ENCODE measurements around the gene GPRIN3. TPM values are rescaled to one million over a fixed set of nuclear protein-coding genes. Genes with fewer than 3 reads are reported as not detected.
"Not testable (repeated sequence)": the region's sequence is repeated elsewhere in the genome, so short reads cannot be mapped to it uniquely, and the experiment has no call there.

GPRIN3 gene
- total RNA-seq, 1 donor from 2014 or later: 3.8 TPM

DNA sequence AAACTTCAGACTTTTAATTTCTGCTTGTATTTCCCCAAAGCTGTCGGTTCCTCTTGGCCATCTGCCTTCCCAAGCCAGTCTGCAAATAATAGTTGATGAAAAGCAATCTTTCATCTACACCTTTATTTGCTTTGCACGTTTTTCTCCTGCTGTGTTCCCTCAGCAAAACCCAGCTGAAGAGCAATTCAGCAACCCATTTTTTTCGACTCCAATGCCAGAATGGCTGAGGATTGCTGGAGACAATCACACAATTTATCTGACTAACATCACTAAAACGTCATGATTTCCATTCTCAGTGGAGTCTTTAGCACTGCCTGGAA is 94.3 kb downstream of the GPRIN3 start:
- no peak for DNase-seq

- no peak for DNase-seq
These were observed 94.8 kb downstream of the GPRIN3 start for GRCh38 chr4:89212666-89213381.

GRCh38 chr4:89204624-89205023 is 103.0 kb downstream of the GPRIN3 start:
- no peak for DNase-seq

DNA sequence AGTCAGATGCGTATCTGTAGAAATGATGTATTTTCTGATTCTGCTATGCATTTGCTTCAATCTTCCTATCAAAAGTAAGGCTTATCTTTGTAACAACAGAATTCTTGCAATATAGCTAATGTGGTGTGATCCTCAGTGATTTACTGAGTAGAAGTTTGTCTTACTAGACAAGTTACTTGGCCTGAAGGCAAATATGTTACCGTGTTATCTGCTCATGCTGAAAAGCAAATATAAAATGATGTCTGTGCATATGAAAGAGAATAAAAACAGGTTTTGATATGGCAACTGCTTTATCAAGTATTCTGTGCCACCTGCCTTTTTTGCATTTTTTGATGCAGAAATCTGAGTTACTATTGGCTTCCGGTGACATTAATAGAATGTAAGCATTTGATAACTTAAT is 103.7 kb downstream of the GPRIN3 start:
- no peak for DNase-seq

GRCh38 chr4:89199394-89199793 is 108.2 kb downstream of the GPRIN3 start:
- not testable (repeated sequence) for DNase-seq

- DNase-seq: no peak
These were observed 109.7 kb downstream of the GPRIN3 start for GRCh38 chr4:89197920-89198319.

DNA sequence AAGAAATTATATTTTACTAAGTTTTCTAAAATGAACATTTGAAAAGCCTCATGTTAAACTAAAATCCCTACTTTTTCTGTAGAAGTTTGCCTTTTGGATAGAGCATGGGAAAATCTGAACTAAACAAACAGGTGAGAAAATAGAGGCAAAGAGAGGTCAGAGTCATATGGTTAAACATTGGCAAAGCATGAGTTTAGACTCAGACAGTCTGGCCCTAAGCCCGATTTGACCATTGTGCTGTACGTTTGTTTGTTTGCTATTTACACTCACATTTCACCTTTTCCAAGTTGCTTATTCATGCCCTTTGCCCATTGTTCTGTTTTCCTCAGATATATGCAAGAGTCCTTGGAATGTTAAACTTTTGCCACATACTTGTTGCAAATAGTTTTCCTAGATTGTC is 110.9 kb downstream of the GPRIN3 start:
- DNase-seq: no peak

- no peak for DNase-seq
These were observed 111.4 kb downstream of the GPRIN3 start for GRCh38 chr4:89196056-89196674.

GRCh38 chr4:89193843-89194242 is 113.8 kb downstream of the GPRIN3 start:
- no peak for DNase-seq

Other genes starting within 250 kb of the GPRIN3 start
- gene TIGD2, start 196.3 kb downstream of the GPRIN3 start, total RNA-seq: 5.2 TPM

Measured in skin of body (tissue), 2 donors.